ENCODE data around the gene ITGB3. TPM values are rescaled to one million over a fixed set of nuclear protein-coding genes. Genes with fewer than 3 reads are reported as not detected.

Gene ITGB3
- total RNA-seq, 1 donor from 2014 or later, result 174 TPM

- H3K36me3 ChIP-seq (ENCODE audit: control insufficient read depth, insufficient read depth, low read length), result no peaks in the 10 kb centered on the region
- TF ChIP-seq CTCF (IDR thresholded peaks at IDR 0.05; ENCODE audit: insufficient read depth, low read length, poor library complexity, severe bottlenecking), result no peak
- H3K4me3 ChIP-seq (ENCODE audit: low read depth, low read length), result no peak overlapping the region
- DNase-seq (ENCODE audit: low read depth), result no peak
- H3K27me3 ChIP-seq (ENCODE audit: control insufficient read depth, insufficient read depth, low read length), result no peaks in the 10 kb centered on the region
Observed at GRCh38 chr17:47243737-47244598, 9.7 kb upstream of the ITGB3 start.

GRCh38 chr17:47244697-47245096, 8.9 kb upstream of the ITGB3 start:
- no peak for DNase-seq (ENCODE audit: low read depth)
- H3K27me3 ChIP-seq (ENCODE audit: control insufficient read depth, insufficient read depth, low read length), result no peaks in the 10 kb centered on the region
- H3K36me3 ChIP-seq (ENCODE audit: control insufficient read depth, insufficient read depth, low read length), result no peaks in the 10 kb centered on the region
- TF ChIP-seq CTCF (IDR thresholded peaks at IDR 0.05; ENCODE audit: insufficient read depth, low read length, poor library complexity, severe bottlenecking), result no peak
- no peak overlapping the region for H3K4me3 ChIP-seq (ENCODE audit: low read depth, low read length)

- Histone ChIP-seq H3K4me3 (ENCODE audit: low read depth, low read length) (no peak overlapping the region), H3K27me3 (ENCODE audit: control insufficient read depth, insufficient read depth, low read length) (no peaks in the 10 kb centered on the region), H3K36me3 (ENCODE audit: control insufficient read depth, insufficient read depth, low read length) (no peaks in the 10 kb centered on the region)
- DNase-seq (ENCODE audit: low read depth), result no peak
- no peak for TF ChIP-seq CTCF (IDR thresholded peaks at IDR 0.05; ENCODE audit: insufficient read depth, low read length, poor library complexity, severe bottlenecking)
Observed at GRCh38 chr17:47246120-47246519, 7.5 kb upstream of the ITGB3 start.

- Histone ChIP-seq H3K36me3 (ENCODE audit: control insufficient read depth, insufficient read depth, low read length) (no peaks in the 10 kb centered on the region), H3K27me3 (ENCODE audit: control insufficient read depth, insufficient read depth, low read length) (no peaks in the 10 kb centered on the region), H3K4me3 (ENCODE audit: low read depth, low read length) (no peak overlapping the region)
- DNase-seq (ENCODE audit: low read depth), result no peak
- no peak for TF ChIP-seq CTCF (IDR thresholded peaks at IDR 0.05; ENCODE audit: insufficient read depth, low read length, poor library complexity, severe bottlenecking)
Observed at GRCh38 chr17:47250855-47251254, 2.8 kb upstream of the ITGB3 start.

- H3K27me3 ChIP-seq (ENCODE audit: control insufficient read depth, insufficient read depth, low read length), result no peaks in the 10 kb centered on the region
- DNase-seq (ENCODE audit: low read depth), result no peak
- no peak for TF ChIP-seq CTCF (IDR thresholded peaks at IDR 0.05; ENCODE audit: insufficient read depth, low read length, poor library complexity, severe bottlenecking)
Observed at GRCh38 chr17:47251421-47251940, 2.1 kb upstream of the ITGB3 start.

More at GRCh38 chr17:47251421-47251940, 2.1 kb upstream of the ITGB3 start:
- peaks cover 1% of the 10 kb centered on the region for H3K36me3 ChIP-seq (ENCODE audit: control insufficient read depth, insufficient read depth, low read length)
- H3K4me3 ChIP-seq (ENCODE audit: low read depth, low read length), result no peak overlapping the region

Data from kidney epithelial cell (primary cell).